Muscle of leg (tissue), 11 donors: ENCODE measurements around the gene HPCAL4. TPM values are rescaled to one million over a fixed set of nuclear protein-coding genes. Genes with fewer than 3 reads are reported as not detected.

Experiments
- DNase-seq: peaks from one replicate; pipeline ENCODE4 v3.0.0; 2013
- H3K27ac ChIP-seq: one replicate; pipeline ENCODE4 v1.5.1; 2013; ENCODE audit warnings: mild to moderate bottlenecking, low read length, control low read depth
- H3K27me3 ChIP-seq: one replicate; pipeline ENCODE4 v1.6.1; 2013; ENCODE audit warnings: low read length; ENCODE audit not compliant: control insufficient read depth, insufficient read depth
- H3K36me3 ChIP-seq: one replicate; pipeline ENCODE4 v1.6.1; 2013; ENCODE audit warnings: low read length; ENCODE audit not compliant: control insufficient read depth, insufficient read depth
- H3K4me1 ChIP-seq: one replicate; pipeline ENCODE4 v1.6.1; 2013; ENCODE audit warnings: low read length; ENCODE audit not compliant: control insufficient read depth, insufficient read depth
- H3K4me3 ChIP-seq: one replicate; pipeline ENCODE4 v1.5.1; 2013; ENCODE audit warnings: low read length, control low read depth
- H3K9me3 ChIP-seq: replicated peaks from 2 replicates; pipeline ENCODE4 v1.6.1; 2013; ENCODE audit warnings: low read depth, low read length; ENCODE audit not compliant: control insufficient read depth
- WGBS: methylation state at CpG from one replicate; pipeline ENCODE4 v1.1.5; 2013; ENCODE audit warnings: missing lambda C conversion rate; ENCODE audit not compliant: insufficient coverage; 5-methylcytosine and 5-hydroxymethylcytosine counted together
- polyA plus RNA-seq, 8 donors: library from polyadenylated mRNA; unstranded; fragments of 120-200 nt; gene quantifications; one replicate each; pipeline versions ENCODE4 v1.2.1 to v1.2.3, GENCODE V29; 2013; ENCODE audit warnings: inconsistent platforms in 1 of 8, low replicate concordance in 1 of 8; ENCODE audit not compliant: insufficient read length in 8 of 8, insufficient read depth in 1 of 8
- total RNA-seq: library from RNA; stranded (reverse); fragments of 120-200 nt; gene quantifications from one replicate; pipeline ENCODE4 v1.2.4, GENCODE V29; 2013

HPCAL4 gene
- total and polyA plus RNA-seq, 9 donors: 0.51 to 1.8 (median 1.1) TPM

DNA sequence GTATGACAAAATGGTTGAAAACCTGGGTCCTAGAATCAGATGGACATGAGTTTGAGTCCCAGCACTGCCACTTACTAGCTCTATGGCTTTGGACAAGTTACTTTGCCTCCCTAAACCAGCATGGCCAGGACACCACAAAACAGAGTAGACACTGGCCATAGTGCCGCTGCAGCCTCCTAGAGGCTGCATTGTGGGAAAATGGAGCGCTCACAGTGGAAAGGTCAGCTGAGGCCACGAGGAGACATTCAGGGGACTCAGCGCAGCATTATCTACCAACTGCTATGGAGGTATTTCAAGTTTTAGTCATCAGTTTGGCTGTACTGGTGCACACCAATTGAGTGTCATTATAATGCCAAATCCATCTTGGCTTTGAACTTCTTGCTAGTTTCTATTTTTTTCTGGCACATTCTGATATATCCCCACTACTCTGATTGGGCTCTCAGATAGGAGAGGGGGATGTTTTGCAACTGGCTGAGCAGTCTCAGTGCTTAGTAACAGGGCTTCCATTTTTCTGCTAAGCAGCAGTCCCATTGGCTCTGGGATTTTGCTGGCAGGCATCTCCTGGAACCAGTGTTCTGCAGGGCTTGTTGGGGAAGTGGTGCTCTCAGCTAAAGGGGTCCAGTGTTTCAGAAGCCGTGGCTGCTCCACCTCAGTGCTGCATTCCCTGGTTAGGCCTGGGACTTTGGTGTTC lies 35.5 kb downstream of the HPCAL4 start:
- WGBS: 68% methylated on average over 3 of the region's 5 CpGs

DNA sequence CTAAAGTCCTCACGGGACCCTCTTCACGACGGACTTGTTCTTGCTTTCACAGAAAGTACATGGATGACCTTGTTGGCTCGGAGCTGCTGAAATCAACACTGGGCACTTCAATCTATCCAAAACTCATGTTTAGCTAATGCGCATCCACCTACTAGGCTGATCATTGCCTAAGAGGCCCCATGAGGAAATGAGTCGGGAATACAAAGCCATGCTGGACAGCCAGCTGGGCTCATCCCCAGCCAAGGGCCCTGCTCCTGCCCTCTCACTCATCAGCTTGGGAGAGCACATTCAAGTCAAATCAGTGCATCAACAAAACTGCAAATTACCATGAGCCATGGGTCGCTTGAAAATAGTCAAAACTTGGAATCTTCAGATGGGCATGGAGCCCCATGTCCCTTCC lies 36.9 kb downstream of the HPCAL4 start:
- Histone ChIP-seq H3K4me1 (peaks cover 27% of the 10 kb centered on the region), H3K4me3 (no peak overlapping the region), H3K27ac (no peak overlapping the region), H3K9me3 (no peaks in the 10 kb centered on the region), H3K36me3 (peaks cover under 1% of the 10 kb centered on the region), H3K27me3 (peaks cover 5% of the 10 kb centered on the region)
- DNase-seq: peak; percentile 11
- WGBS: 46% methylated on average over 7 of the region's 7 CpGs

More for the DNA sequence above, 35.5 kb downstream of the HPCAL4 start:
- Histone ChIP-seq H3K4me1 (peaks cover 23% of the 10 kb centered on the region), H3K4me3 (no peak overlapping the region), H3K36me3 (peaks cover 3% of the 10 kb centered on the region), H3K9me3 (no peaks in the 10 kb centered on the region), H3K27me3 (peaks cover 5% of the 10 kb centered on the region), H3K27ac (no peak overlapping the region)
- DNase-seq: no peak

DNA sequence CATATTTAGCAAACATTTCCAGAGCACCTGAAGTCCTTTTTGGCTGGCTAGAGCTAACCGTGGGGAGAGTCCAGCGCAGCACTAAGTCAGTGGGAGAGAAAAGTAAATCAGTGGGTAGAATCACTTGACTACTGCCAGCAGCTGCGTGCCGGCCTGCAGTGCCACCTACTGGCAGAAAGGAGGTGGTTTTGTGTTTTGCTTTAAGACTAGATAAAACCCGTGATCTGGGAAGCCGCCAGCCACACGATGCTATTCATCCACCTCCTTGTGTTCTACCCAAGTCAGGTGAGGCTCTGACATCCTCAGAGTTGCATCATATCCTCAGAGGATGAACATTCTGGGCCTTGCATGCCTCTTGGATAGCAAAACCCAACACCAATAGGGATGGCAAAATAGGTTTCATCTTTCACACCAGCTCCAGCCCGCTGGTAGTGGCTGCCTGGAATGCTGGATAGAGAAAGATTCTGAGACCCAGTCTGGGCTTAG lies 37.6 kb downstream of the HPCAL4 start:
- no peaks in the 10 kb centered on the region for H3K36me3 ChIP-seq
- H3K27me3 ChIP-seq: peaks cover 5% of the 10 kb centered on the region
- 6% methylated on average over 3 of the region's 8 CpGs for WGBS
- no peak overlapping the region for H3K27ac ChIP-seq
- H3K4me1 ChIP-seq: peaks cover 30% of the 10 kb centered on the region
- no peaks in the 10 kb centered on the region for H3K9me3 ChIP-seq
- no peak overlapping the region for H3K4me3 ChIP-seq
- peak; percentile 88 for DNase-seq

DNA sequence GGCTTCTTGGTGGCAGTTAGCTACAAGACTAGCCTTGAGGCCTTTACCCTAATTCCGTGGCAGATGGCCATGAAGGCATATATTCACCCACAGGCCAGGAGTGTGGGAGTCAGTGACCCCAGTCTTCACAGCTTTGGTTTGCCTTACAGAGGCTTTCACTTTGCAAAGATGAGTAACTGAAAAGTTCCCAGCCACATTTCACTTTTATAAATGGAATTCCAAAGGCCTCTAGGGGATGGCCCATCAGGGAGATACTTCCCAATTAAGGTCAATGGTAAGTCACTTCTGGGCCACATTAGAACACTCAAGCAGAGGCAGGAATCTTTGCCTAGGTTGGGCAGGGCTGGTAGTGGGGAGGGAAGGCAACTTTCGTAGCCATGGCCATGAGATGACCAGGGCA lies 38.7 kb downstream of the HPCAL4 start:
- WGBS: no CpG with 5 or more reads among the region's 2 CpGs
- H3K36me3 ChIP-seq: no peaks in the 10 kb centered on the region
- no peak overlapping the region for H3K4me3 ChIP-seq
- no peak for DNase-seq
- peaks cover 38% of the 10 kb centered on the region for H3K4me1 ChIP-seq
- peak overlapping the region; percentile 26 for H3K27ac ChIP-seq
- peaks cover 5% of the 10 kb centered on the region for H3K27me3 ChIP-seq
- no peaks in the 10 kb centered on the region for H3K9me3 ChIP-seq

DNA sequence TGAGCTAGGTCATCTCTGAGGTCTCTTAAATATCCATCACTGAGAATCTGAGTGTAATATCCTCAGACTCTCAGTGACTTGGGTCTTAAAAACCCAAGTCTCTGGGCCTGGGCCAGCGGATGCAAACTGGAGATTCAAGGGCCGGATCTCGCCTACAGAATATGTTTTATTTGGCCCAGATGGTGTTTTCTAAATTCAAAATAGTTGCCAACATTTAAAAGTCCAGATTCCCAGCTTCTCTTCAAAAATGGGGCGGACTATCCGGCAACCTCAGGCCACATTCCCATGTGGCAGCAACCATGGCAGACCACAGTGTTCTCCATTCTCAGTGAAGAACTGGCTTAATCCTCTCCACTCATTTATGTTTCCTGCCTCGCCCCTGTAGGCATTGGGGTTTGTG lies 39.1 kb downstream of the HPCAL4 start:
- Histone ChIP-seq H3K27ac (peak overlapping the region; percentile 26), H3K4me3 (no peak overlapping the region), H3K4me1 (peaks cover 42% of the 10 kb centered on the region), H3K9me3 (no peaks in the 10 kb centered on the region), H3K27me3 (peaks cover 5% of the 10 kb centered on the region), H3K36me3 (no peaks in the 10 kb centered on the region)
- WGBS: 73% methylated on average over 3 of the region's 6 CpGs
- DNase-seq: peak; percentile 47

DNA sequence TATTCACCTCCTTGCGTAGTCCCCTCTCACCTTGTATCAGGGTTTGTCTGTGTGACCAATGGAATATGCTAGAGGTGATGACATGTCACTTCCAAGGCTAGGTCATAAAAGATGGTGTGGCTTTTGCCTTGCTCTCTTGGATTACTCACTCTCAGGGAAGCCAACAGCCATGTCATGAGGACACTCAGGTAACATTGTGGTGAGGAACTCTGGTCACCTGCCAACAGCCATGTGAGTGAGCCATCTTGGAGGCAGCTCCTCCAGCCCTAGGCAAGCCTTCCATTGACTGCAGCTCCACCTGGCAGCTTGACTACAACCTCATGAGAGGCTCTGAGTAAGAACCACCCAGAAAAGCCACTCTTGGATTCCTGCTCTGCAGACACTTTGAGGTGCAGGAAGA lies 40.8 kb downstream of the HPCAL4 start:
- peaks cover 59% of the 10 kb centered on the region for H3K4me1 ChIP-seq
- no peak for DNase-seq

DNA sequence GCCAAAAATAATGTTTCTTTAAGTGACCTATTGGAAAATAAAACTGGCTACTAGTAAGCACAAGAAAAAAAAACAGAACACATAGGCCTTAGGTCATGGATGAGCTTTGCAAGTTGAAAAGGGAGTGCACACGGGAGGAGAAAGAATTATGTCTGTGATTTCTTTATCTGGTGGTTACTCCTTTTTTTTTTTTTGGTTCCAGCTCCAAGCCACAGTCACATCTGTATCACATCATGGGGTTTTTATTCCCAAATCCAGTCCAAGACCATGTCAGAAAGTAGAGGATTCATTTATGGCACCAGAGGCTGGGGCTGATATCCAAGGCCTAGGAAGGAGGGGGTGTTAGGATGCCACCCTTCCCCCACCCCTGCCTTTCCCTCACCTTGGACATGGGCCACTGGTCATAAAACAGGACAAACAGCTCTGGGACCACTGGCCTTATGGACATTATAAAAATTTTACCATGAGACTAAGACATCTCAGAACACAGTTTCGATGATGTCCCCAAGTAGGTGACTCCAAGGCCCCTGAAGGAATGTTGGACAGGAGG lies 41.5 kb downstream of the HPCAL4 start:
- Histone ChIP-seq H3K36me3 (no peaks in the 10 kb centered on the region), H3K9me3 (no peaks in the 10 kb centered on the region), H3K27me3 (peaks cover 3% of the 10 kb centered on the region), H3K27ac (no peak overlapping the region), H3K4me1 (peaks cover 66% of the 10 kb centered on the region), H3K4me3 (no peak overlapping the region)
- WGBS: no CpG with 5 or more reads among the region's 2 CpGs
- DNase-seq: peak; percentile 10

More for the DNA sequence above, 40.8 kb downstream of the HPCAL4 start:
- Histone ChIP-seq H3K4me3 (no peak overlapping the region), H3K36me3 (no peaks in the 10 kb centered on the region), H3K27me3 (peaks cover 3% of the 10 kb centered on the region), H3K27ac (no peak overlapping the region), H3K9me3 (no peaks in the 10 kb centered on the region)
- no CpG with 5 or more reads among the region's 1 CpG for WGBS

DNA sequence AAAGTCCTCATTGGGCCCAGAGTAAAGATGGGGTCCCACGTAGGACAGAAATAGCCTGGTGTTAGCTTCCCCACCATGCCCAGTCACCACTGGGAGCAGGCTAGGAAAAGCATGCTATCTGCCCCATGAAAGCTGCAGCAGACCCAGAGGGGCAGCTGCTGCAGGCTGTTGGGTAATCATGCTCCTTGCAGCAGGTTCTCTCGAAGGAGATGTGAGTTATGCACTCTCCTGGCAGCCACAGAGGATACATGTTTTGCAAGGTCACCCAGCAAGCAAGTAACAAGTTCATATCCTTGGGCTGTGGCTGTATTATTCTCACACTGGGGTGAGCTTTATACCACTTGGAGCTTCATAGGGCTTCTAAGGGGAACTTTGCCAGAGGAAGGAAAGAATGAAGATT lies 42.7 kb downstream of the HPCAL4 start:
- H3K4me1 ChIP-seq: peaks cover 68% of the 10 kb centered on the region
- no peak overlapping the region for H3K27ac ChIP-seq
- 67% methylated on average over 1 of the region's 2 CpGs for WGBS

DNA sequence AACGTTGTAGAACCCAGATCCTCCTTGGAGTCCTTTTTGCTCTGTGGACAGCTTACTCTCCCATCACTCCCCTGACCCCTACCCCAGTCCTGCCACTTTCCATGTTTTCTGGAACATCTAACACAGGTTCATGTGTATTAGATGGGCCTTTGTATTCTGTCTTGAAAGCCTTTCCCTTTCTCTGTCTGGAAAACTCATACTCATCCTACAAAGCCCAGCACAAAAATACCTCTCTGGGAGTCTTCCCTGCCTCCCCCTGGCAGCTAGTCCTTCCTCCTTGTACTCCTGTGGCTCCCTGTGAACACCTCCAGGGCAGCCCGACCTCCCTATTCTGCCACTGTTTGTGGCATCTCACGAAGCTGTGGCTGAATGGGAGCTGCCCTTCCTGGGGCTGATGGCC lies 44.0 kb downstream of the HPCAL4 start:
- no peak for DNase-seq
- Histone ChIP-seq H3K27ac (peak overlapping the region; percentile 91), H3K27me3 (no peaks in the 10 kb centered on the region), H3K4me3 (no peak overlapping the region), H3K36me3 (no peaks in the 10 kb centered on the region), H3K4me1 (peaks cover 69% of the 10 kb centered on the region), H3K9me3 (no peaks in the 10 kb centered on the region)
- WGBS: 59% methylated on average over 3 of the region's 3 CpGs

More for the DNA sequence above, 42.7 kb downstream of the HPCAL4 start:
- Histone ChIP-seq H3K9me3 (no peaks in the 10 kb centered on the region), H3K27me3 (no peaks in the 10 kb centered on the region), H3K36me3 (no peaks in the 10 kb centered on the region), H3K4me3 (no peak overlapping the region)
- peak; percentile 13 for DNase-seq

DNA sequence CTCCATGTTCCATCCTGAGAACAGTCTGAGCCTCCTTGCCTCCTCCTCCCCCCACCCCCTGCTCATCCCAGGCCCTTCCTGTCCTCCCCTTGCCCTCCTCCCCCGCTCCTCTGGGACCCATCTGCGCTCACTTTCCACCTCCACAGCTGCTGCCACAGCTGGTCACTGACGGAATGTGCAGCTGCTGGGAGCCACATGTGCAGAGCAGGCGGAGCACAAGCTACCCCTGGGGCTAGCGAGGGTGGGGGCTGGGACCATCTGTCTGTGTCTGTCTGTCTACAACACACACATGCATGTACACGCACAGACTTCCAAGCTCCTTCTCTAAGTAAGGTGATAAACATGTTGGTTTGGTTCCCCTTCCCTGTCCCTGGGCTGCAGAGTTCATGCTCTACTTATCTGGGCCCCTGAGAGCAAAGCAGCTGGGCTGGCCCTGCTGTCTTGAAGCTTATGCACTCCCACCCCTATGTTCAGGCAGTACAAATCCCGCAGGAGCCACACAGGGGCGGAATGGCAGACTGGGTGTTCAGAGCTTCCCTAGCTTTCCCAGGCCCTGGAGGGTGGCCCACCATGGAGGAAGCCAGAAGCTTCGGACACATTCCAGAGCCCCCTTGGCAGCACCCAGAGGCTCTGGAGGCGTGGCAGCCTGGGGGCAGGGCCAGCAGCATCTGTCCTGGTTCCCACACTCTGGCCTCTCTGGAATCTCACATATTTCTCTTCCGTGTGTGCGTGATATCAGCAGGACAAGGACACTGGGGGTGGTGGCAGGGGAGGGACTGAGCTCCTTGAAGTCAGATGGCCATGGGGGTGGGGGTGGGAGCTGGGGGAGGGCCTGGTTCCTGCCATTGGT lies 44.8 kb downstream of the HPCAL4 start:
- peaks cover 66% of the 10 kb centered on the region for H3K4me1 ChIP-seq
- no peaks in the 10 kb centered on the region for H3K27me3 ChIP-seq
- 13% methylated on average over 2 of the region's 12 CpGs for WGBS
- DNase-seq: peak; percentile 97
- H3K27ac ChIP-seq: peak overlapping the region; percentile 96
- H3K36me3 ChIP-seq: no peaks in the 10 kb centered on the region
- H3K9me3 ChIP-seq: no peaks in the 10 kb centered on the region
- no peak overlapping the region for H3K4me3 ChIP-seq
